Esophagus (tissue), 2 donors: ENCODE measurements around the gene PRKAR1A. TPM values are rescaled to one million over a fixed set of nuclear protein-coding genes. Genes with fewer than 3 reads are reported as not detected.

ENCODE experiments used
- H3K27ac ChIP-seq, 2 donors: one replicate each; pipeline ENCODE4 v1.5.1; 2013; ENCODE audit warnings: low read depth in 2 of 2, mild to moderate bottlenecking in 2 of 2, inconsistent platforms in 1 of 2, low read length in 1 of 2, moderate library complexity in 1 of 2
- H3K27me3 ChIP-seq, 2 donors: one replicate each; pipeline ENCODE4 v1.6.1; 2013; ENCODE audit warnings: low read length in 2 of 2, control low read depth in 1 of 2, mild to moderate bottlenecking in 1 of 2; ENCODE audit not compliant: insufficient read depth in 2 of 2, control insufficient read depth in 1 of 2
- H3K36me3 ChIP-seq, 2 donors: one replicate each; pipeline ENCODE4 v1.6.1; 2013; ENCODE audit warnings: low read length in 1 of 2; ENCODE audit not compliant: control insufficient read depth in 2 of 2, insufficient read depth in 2 of 2
- H3K4me1 ChIP-seq, 2 donors: one replicate each; pipeline ENCODE4 v1.6.1; 2013; ENCODE audit warnings: low read length in 1 of 2; ENCODE audit not compliant: control insufficient read depth in 2 of 2, insufficient read depth in 2 of 2
- H3K4me3 ChIP-seq, 2 donors: one replicate each; pipeline ENCODE4 v1.5.1; 2013; ENCODE audit warnings: low read length in 2 of 2, mild to moderate bottlenecking in 2 of 2, low read depth in 1 of 2, moderate library complexity in 1 of 2
- H3K9me3 ChIP-seq, 2 donors: one replicate each; pipeline ENCODE4 v1.6.1; 2013; ENCODE audit warnings: mild to moderate bottlenecking in 2 of 2, low read depth in 1 of 2, low read length in 1 of 2, moderate library complexity in 1 of 2; ENCODE audit not compliant: control insufficient read depth in 2 of 2, insufficient read depth in 1 of 2
- WGBS, 2 donors: extraction: QIAGEN DNeasy Blood & Tissue Kit; methylation state at CpG; one replicate each; pipeline ENCODE4 v1.1.7; 2013; 5-methylcytosine and 5-hydroxymethylcytosine counted together
- polyA plus RNA-seq, 2 donors: library from polyadenylated mRNA; stranded (reverse); fragments of 200-250 nt; gene quantifications; one replicate each; pipeline ENCODE4 v1.2.3, GENCODE V29; 2013
- donor health status: healthy with polysubstance abuse.
- donor health status: Bipolar disorder and iron deficiency.

The PRKAR1A gene
- polyA plus RNA-seq, 2 donors, result 25.7 to 55.8 TPM

DNA sequence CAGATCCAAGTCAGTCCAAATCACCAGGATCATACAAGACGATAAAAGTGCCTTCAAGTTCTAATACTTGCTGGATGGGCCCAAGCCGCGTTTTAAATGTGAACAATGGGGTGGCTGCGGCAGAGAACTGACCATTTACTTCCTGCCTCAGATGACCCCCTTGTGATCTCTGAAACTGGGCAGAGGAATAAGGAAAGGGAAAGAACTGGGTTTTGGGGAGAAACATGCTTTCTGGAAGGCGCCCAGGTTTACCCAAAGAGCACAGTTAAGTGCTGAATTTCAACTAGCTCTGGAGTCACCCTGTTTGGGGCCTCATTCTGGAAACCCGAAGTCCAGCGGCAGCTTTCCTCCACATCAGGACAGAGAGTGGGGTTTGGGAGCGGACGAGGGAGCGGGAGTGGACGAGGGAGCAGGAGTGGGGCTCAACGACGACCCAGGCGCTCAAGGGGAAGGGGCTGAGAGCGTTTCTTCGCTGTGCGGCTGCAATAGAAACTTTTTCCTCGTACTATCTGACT is 87.4 kb downstream of the PRKAR1A start:
- H3K27ac ChIP-seq, result peak overlapping the region in 1 of 2 donors; percentile 47
- H3K4me3 ChIP-seq, result peak overlapping the region; percentile 58 to 60
- H3K36me3 ChIP-seq, result no peaks in the 10 kb centered on the region
- 53 to 56% methylated on average over 18 of the region's 18 CpGs for WGBS, 2 donors
- H3K27me3 ChIP-seq, result no peaks in the 10 kb centered on the region
- no peaks in the 10 kb centered on the region for H3K9me3 ChIP-seq
- H3K4me1 ChIP-seq, result peaks cover 0 to 12% of the 10 kb centered on the region in 2 donors

DNA sequence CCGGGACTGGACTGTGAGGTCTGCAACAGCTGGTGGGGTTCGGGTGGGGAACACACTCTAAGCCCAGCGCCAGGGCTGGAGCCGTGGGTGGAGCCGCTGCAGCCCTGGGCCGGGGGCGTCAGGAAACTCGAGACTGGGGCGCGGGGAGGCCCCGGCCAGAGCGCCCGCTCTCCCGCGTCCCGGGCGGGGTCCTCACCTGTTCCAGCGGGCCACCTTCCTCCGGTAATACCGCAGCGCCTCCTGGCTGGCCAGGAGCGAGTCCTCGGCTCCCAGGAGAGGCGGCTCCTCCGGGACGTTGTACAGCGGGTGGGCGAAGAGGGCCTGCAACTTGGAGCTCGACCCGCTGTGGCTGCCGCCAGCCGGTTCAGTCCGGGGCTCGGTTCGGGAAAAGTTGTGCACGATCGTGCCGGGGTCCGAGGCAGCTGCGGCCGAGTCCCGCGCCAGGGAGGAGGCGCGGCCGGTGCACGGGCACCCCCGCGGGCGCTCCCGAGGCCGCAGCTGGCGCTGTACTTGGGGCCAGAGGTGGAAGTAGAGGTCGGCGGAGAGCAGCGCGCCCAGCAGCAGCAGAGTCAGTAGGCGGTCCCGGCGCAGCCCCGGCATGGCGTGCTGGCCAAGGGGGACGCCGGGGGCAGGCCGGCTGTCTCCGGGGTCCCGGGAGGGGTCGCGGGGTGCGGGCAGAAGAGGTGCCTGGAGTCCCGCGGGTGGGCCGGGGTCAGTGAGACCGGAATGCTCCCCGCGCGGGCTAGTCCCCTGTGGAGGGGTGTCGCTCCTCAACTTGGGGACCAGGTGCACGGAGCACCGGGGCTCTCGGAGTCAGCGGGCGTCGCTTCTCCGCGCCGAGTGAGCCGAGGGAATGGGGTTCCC is 88.1 kb downstream of the PRKAR1A start:
- H3K27ac ChIP-seq, result peak overlapping the region in 1 of 2 donors; percentile 47
- WGBS, 2 donors, result 2 to 3% methylated on average over 74 to 88 of the region's 88 CpGs

More for the DNA sequence above, 88.1 kb downstream of the PRKAR1A start:
- H3K36me3 ChIP-seq, result no peaks in the 10 kb centered on the region
- no peaks in the 10 kb centered on the region for H3K9me3 ChIP-seq
- peak overlapping the region; percentile 58 to 60 for H3K4me3 ChIP-seq
- H3K27me3 ChIP-seq, result no peaks in the 10 kb centered on the region
- peaks cover 0 to 12% of the 10 kb centered on the region in 2 donors for H3K4me1 ChIP-seq

Other genes with a start within 250 kb of the PRKAR1A start
- gene SLC16A6, start 221.3 kb upstream of the PRKAR1A start, polyA plus RNA-seq, result 1 to 10 TPM; 4.0 to 9.7 TPM
- gene ARSG, start 220.9 kb upstream of the PRKAR1A start, polyA plus RNA-seq, result 1 to 10 TPM; 2.8 to 3.5 TPM
- gene WIPI1, start 54.9 kb upstream of the PRKAR1A start, polyA plus RNA-seq, result 10 to 100 TPM; 10.8 to 22.4 TPM
- 1 to 10 TPM; 1.8 to 4.3 TPM for gene FAM20A, start 88.9 kb downstream of the PRKAR1A start, polyA plus RNA-seq